ENCODE measurements around the gene KRTAP2-1.
"Not testable (repeated sequence)": the region's sequence is repeated elsewhere in the genome, so short reads cannot be mapped to it uniquely, and the experiment has no call there.

The KRTAP2-1 gene

GRCh38 chr17:41046735-41047465 is at the start of gene KRTAP2-1:
Gene KRTAP2-1, minus strand, starts transcription at chr17:41047316. Its CDS starts 49 bp downstream, at chr17:41047267.
- H3K9me3 Mint-ChIP-seq; H3K36me3 Mint-ChIP-seq (ENCODE audit: low read depth); H3K27ac Mint-ChIP-seq; H3K4me3 Mint-ChIP-seq; H3K4me1 Mint-ChIP-seq (ENCODE audit: low read depth): not testable (repeated sequence)
- peaks cover 16% of the 10 kb centered on the region for H3K27me3 Mint-ChIP-seq

GRCh38 chr17:41096055-41096454 is 48.9 kb upstream of the KRTAP2-1 start:
- peaks cover 10% of the 10 kb centered on the region for H3K27me3 Mint-ChIP-seq
- H3K9me3 Mint-ChIP-seq, result no peaks in the 10 kb centered on the region
- H3K27ac Mint-ChIP-seq, result no peak overlapping the region
- peaks cover 10% of the 10 kb centered on the region for H3K4me1 Mint-ChIP-seq (ENCODE audit: low read depth)
- no peaks in the 10 kb centered on the region for H3K36me3 Mint-ChIP-seq (ENCODE audit: low read depth)
- no peak overlapping the region for H3K4me3 Mint-ChIP-seq

- H3K4me3 Mint-ChIP-seq; H3K36me3 Mint-ChIP-seq (ENCODE audit: low read depth): not testable (repeated sequence)
These were observed 41.7 kb upstream of the KRTAP2-1 start for GRCh38 chr17:41088760-41089352.

GRCh38 chr17:41084100-41084856 is 37.2 kb upstream of the KRTAP2-1 start, which contains the start of gene KRTAP4-7:
Gene KRTAP4-7, plus strand, starts transcription at chr17:41084150. Its CDS starts 57 bp downstream, at chr17:41084207.
- not testable (repeated sequence) for H3K4me1 Mint-ChIP-seq (ENCODE audit: low read depth); H3K9me3 Mint-ChIP-seq; H3K27ac Mint-ChIP-seq; H3K4me3 Mint-ChIP-seq; H3K36me3 Mint-ChIP-seq (ENCODE audit: low read depth)
- H3K27me3 Mint-ChIP-seq, result peaks cover 13% of the 10 kb centered on the region

More at GRCh38 chr17:41088760-41089352, 41.7 kb upstream of the KRTAP2-1 start:
- not testable (repeated sequence) for H3K4me1 Mint-ChIP-seq (ENCODE audit: low read depth); H3K27ac Mint-ChIP-seq; H3K27me3 Mint-ChIP-seq; H3K9me3 Mint-ChIP-seq

- peaks cover 13% of the 10 kb centered on the region for H3K27me3 Mint-ChIP-seq
- H3K36me3 Mint-ChIP-seq (ENCODE audit: low read depth); H3K27ac Mint-ChIP-seq; H3K4me1 Mint-ChIP-seq (ENCODE audit: low read depth); H3K4me3 Mint-ChIP-seq; H3K9me3 Mint-ChIP-seq: not testable (repeated sequence)
These were observed 36.3 kb upstream of the KRTAP2-1 start for GRCh38 chr17:41083427-41083826.

GRCh38 chr17:41082626-41083025 is 35.5 kb upstream of the KRTAP2-1 start:
- H3K36me3 Mint-ChIP-seq (ENCODE audit: low read depth), result no peaks in the 10 kb centered on the region
- H3K4me3 Mint-ChIP-seq, result no peak overlapping the region
- no peaks in the 10 kb centered on the region for H3K4me1 Mint-ChIP-seq (ENCODE audit: low read depth)
- H3K27me3 Mint-ChIP-seq, result peaks cover 13% of the 10 kb centered on the region
- H3K27ac Mint-ChIP-seq, result no peak overlapping the region
- no peaks in the 10 kb centered on the region for H3K9me3 Mint-ChIP-seq

GRCh38 chr17:41076788-41077187 is 29.7 kb upstream of the KRTAP2-1 start:
- peaks cover 12% of the 10 kb centered on the region for H3K27me3 Mint-ChIP-seq
- H3K36me3 Mint-ChIP-seq (ENCODE audit: low read depth), result no peaks in the 10 kb centered on the region
- H3K4me3 Mint-ChIP-seq, result no peak overlapping the region
- no peak overlapping the region for H3K27ac Mint-ChIP-seq
- no peaks in the 10 kb centered on the region for H3K9me3 Mint-ChIP-seq
- no peaks in the 10 kb centered on the region for H3K4me1 Mint-ChIP-seq (ENCODE audit: low read depth)

- Mint-ChIP-seq H3K4me1 (ENCODE audit: low read depth) (no peaks in the 10 kb centered on the region), H3K27ac (no peak overlapping the region), H3K36me3 (ENCODE audit: low read depth) (no peaks in the 10 kb centered on the region), H3K27me3 (peaks cover 5% of the 10 kb centered on the region), H3K9me3 (no peaks in the 10 kb centered on the region), H3K4me3 (no peak overlapping the region)
These were observed 26.6 kb upstream of the KRTAP2-1 start for GRCh38 chr17:41073676-41074075.

- Mint-ChIP-seq H3K4me1 (ENCODE audit: low read depth) (no peaks in the 10 kb centered on the region), H3K9me3 (no peaks in the 10 kb centered on the region), H3K27ac (no peak overlapping the region)
These were observed 24.7 kb upstream of the KRTAP2-1 start for GRCh38 chr17:41071606-41072360.

GRCh38 chr17:41069031-41069430 is 21.9 kb upstream of the KRTAP2-1 start:
- H3K27ac Mint-ChIP-seq, result no peak overlapping the region
- no peaks in the 10 kb centered on the region for H3K9me3 Mint-ChIP-seq
- H3K27me3 Mint-ChIP-seq, result no peaks in the 10 kb centered on the region
- H3K4me1 Mint-ChIP-seq (ENCODE audit: low read depth), result peaks cover 4% of the 10 kb centered on the region
- no peak overlapping the region for H3K4me3 Mint-ChIP-seq
- H3K36me3 Mint-ChIP-seq (ENCODE audit: low read depth), result no peaks in the 10 kb centered on the region

More at GRCh38 chr17:41071606-41072360, 24.7 kb upstream of the KRTAP2-1 start:
- peaks cover 5% of the 10 kb centered on the region for H3K27me3 Mint-ChIP-seq
- no peaks in the 10 kb centered on the region for H3K36me3 Mint-ChIP-seq (ENCODE audit: low read depth)
- no peak overlapping the region for H3K4me3 Mint-ChIP-seq

- Mint-ChIP-seq H3K27ac (no peak overlapping the region), H3K27me3 (no peaks in the 10 kb centered on the region), H3K4me3 (no peak overlapping the region), H3K36me3 (ENCODE audit: low read depth) (no peaks in the 10 kb centered on the region), H3K9me3 (no peaks in the 10 kb centered on the region), H3K4me1 (ENCODE audit: low read depth) (peaks cover 4% of the 10 kb centered on the region)
These were observed 20.2 kb upstream of the KRTAP2-1 start for GRCh38 chr17:41067281-41067680.

GRCh38 chr17:41065829-41066624 is 18.9 kb upstream of the KRTAP2-1 start, which contains the start of gene KRTAP2-4:
Gene KRTAP2-4, minus strand, starts transcription at chr17:41065879. Its CDS starts 34 bp downstream, at chr17:41065845.
- H3K27me3 Mint-ChIP-seq, result peaks cover 3% of the 10 kb centered on the region

GRCh38 chr17:41065016-41065689 is 18.0 kb upstream of the KRTAP2-1 start:
- H3K9me3 Mint-ChIP-seq; H3K27ac Mint-ChIP-seq; H3K4me1 Mint-ChIP-seq (ENCODE audit: low read depth); H3K4me3 Mint-ChIP-seq; H3K36me3 Mint-ChIP-seq (ENCODE audit: low read depth): not testable (repeated sequence)
- H3K27me3 Mint-ChIP-seq, result peaks cover 11% of the 10 kb centered on the region

More at GRCh38 chr17:41065829-41066624, 18.9 kb upstream of the KRTAP2-1 start, which contains the start of gene KRTAP2-4:
- Mint-ChIP-seq H3K36me3 (ENCODE audit: low read depth) (no peaks in the 10 kb centered on the region), H3K4me3 (no peak within 1 kb of the TSS), H3K27ac (no peak within 1 kb of the TSS), H3K9me3 (no peaks in the 10 kb centered on the region), H3K4me1 (ENCODE audit: low read depth) (peaks cover 4% of the 10 kb centered on the region)

Data from stimulated activated naive CD8-positive, alpha-beta T cell treated with anti-CD3 and anti-CD28 coated beads, Interleukin-15, Interleukin-2, amounts not matched to agents 100 ng/mL and 50 ng/mL, for 24 hours (primary cell).